DND-41 (cell line): ENCODE measurements around the gene DUSP15.

Experiments
- CTCF ChIP-seq: IDR thresholded peaks from 2 replicates; pipeline ENCODE4 v1.5.1; 2012; ENCODE audit warnings: borderline replicate concordance, low read length, moderate library complexity, mild to moderate bottlenecking; ENCODE audit not compliant: poor library complexity, severe bottlenecking; ENCODE audit errors: extremely low read depth
- EZH2 ChIP-seq: IDR thresholded peaks from 3 replicates; pipeline ENCODE4 v1.6.1; 2012; ENCODE audit warnings: borderline replicate concordance, low read depth, mild to moderate bottlenecking, moderate library complexity, low read length, inconsistent platforms; ENCODE audit not compliant: severe bottlenecking

GRCh38 chr20:31862157-31862470 lies 8.2 kb downstream of the DUSP15 start:
- TF ChIP-seq CTCF (no peak), EZH2 (no peak)
